Measurements from ENCODE around the gene PNKD.

Gene PNKD

DNA sequence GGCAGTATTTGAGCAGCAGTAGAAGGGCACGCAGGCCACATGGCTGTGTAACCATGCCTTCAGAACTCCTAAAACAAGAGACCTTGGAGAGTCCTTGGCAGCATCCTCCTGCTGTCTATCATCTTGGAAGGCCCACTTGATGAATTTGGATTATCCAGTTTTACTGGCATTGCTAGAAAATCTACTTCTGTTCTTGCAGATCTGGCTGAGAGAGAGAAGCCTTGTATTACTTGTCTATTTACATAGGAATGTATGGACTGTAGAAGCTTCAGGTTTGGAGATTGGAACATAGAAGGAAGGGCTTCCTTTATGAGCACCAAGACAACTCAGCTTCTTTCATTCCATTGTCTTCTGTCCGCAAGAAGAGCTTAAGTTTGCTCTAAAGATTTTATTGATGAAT is 25.7 kb upstream of the PNKD start:
- H3K27me3 ChIP-seq (ENCODE audit: low read length): no peaks in the 10 kb centered on the region
- no peaks in the 10 kb centered on the region for H3F3A ChIP-seq (ENCODE audit: insufficient read depth)
- H3K79me2 ChIP-seq (ENCODE audit: insufficient read depth, low read length): no peaks in the 10 kb centered on the region; the same call in 1 of the 2 replicates

DNA sequence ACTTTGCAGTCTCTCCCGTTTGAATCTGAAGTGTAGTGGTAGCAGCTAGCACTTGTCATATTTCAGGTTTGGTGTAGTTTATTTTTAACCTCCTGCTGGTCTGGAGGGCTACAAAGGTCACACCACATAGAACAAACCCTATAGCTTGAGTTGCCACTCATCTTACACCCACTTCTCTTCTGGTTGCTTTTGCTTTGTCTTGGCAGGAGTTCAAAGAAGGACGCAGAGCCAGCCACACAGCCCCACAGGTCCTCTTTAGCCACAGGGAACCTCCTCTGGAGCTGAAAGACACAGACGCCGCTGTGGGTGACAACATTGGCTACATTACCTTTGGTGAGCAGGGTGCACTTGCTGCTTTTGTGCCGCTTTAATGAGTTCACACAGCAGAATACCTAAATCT is 25.1 kb upstream of the PNKD start:
- Histone ChIP-seq H3K9me3 (ENCODE audit: insufficient read depth, low read length) (no peaks in the 10 kb centered on the region), H4K20me1 (ENCODE audit: low read depth, low read length) (no peaks in the 10 kb centered on the region), H3K79me2 (ENCODE audit: insufficient read depth, low read length) (no peaks in the 10 kb centered on the region; the same call in 1 of the 2 replicates), H2AFZ (ENCODE audit: low read depth, low read length, severe bottlenecking) (no peak overlapping the region), H3F3A (ENCODE audit: insufficient read depth) (no peaks in the 10 kb centered on the region), H3K9me2 (replicated peaks; ENCODE audit: insufficient read depth, low read length) (no peaks in the 10 kb centered on the region), H3K27me3 (ENCODE audit: low read length) (no peaks in the 10 kb centered on the region), H3K4me3 (ENCODE audit: insufficient read depth, low read length, poor library complexity, severe bottlenecking) (no peak overlapping the region), H3K27ac (ENCODE audit: low read depth, low read length) (no peak overlapping the region), H3K9ac (ENCODE audit: low read length) (no peak overlapping the region), H3K4me2 (ENCODE audit: low read depth, low read length, poor library complexity, severe bottlenecking) (no peak overlapping the region), H3K36me3 (ENCODE audit: low read length) (peaks cover 55% of the 10 kb centered on the region)
- TF ChIP-seq CTCF (IDR thresholded peaks at IDR 0.05; ENCODE audit: insufficient read depth, low read length, poor library complexity, severe bottlenecking): no peak
- no peak for TF ChIP-seq EZH2phosphoT487 (conservative IDR thresholded peaks at IDR 0.05; ENCODE audit: low read length)

More for the DNA sequence above, 25.7 kb upstream of the PNKD start:
- Histone ChIP-seq H3K9me2 (replicated peaks; ENCODE audit: insufficient read depth, low read length) (no peaks in the 10 kb centered on the region), H3K9me3 (ENCODE audit: insufficient read depth, low read length) (no peaks in the 10 kb centered on the region), H3K27ac (ENCODE audit: low read depth, low read length) (no peak overlapping the region), H3K36me3 (ENCODE audit: low read length) (peaks cover 55% of the 10 kb centered on the region), H2AFZ (ENCODE audit: low read depth, low read length, severe bottlenecking) (no peak overlapping the region), H3K4me3 (ENCODE audit: insufficient read depth, low read length, poor library complexity, severe bottlenecking) (no peak overlapping the region), H4K20me1 (ENCODE audit: low read depth, low read length) (no peaks in the 10 kb centered on the region), H3K4me2 (ENCODE audit: low read depth, low read length, poor library complexity, severe bottlenecking) (no peak overlapping the region), H3K9ac (ENCODE audit: low read length) (no peak overlapping the region)
- TF ChIP-seq CTCF (IDR thresholded peaks at IDR 0.05; ENCODE audit: insufficient read depth, low read length, poor library complexity, severe bottlenecking) (no peak), EZH2phosphoT487 (conservative IDR thresholded peaks at IDR 0.05; ENCODE audit: low read length) (no peak)

GRCh38 chr2:218249691-218250090 is 20.6 kb upstream of the PNKD start:
- no peaks in the 10 kb centered on the region for H3K9me3 ChIP-seq (ENCODE audit: insufficient read depth, low read length)
- H3K27me3 ChIP-seq (ENCODE audit: low read length): no peaks in the 10 kb centered on the region
- H3K4me3 ChIP-seq (ENCODE audit: insufficient read depth, low read length, poor library complexity, severe bottlenecking): no peak overlapping the region
- no peak overlapping the region for H3K9ac ChIP-seq (ENCODE audit: low read length)
- peaks cover 12% of the 10 kb centered on the region for H3F3A ChIP-seq (ENCODE audit: insufficient read depth)
- H3K79me2 ChIP-seq (ENCODE audit: insufficient read depth, low read length): no peaks in the 10 kb centered on the region
- no peak overlapping the region for H3K4me2 ChIP-seq (ENCODE audit: low read depth, low read length, poor library complexity, severe bottlenecking)
- no peaks in the 10 kb centered on the region for H3K9me2 ChIP-seq (replicated peaks; ENCODE audit: insufficient read depth, low read length)
- no peak for TF ChIP-seq EZH2phosphoT487 (conservative IDR thresholded peaks at IDR 0.05; ENCODE audit: low read length)
- no peak for TF ChIP-seq CTCF (IDR thresholded peaks at IDR 0.05; ENCODE audit: insufficient read depth, low read length, poor library complexity, severe bottlenecking)
- peaks cover 30% of the 10 kb centered on the region for H3K36me3 ChIP-seq (ENCODE audit: low read length)
- H4K20me1 ChIP-seq (ENCODE audit: low read depth, low read length): no peaks in the 10 kb centered on the region
- no peak overlapping the region for H2AFZ ChIP-seq (ENCODE audit: low read depth, low read length, severe bottlenecking)
- no peak overlapping the region for H3K27ac ChIP-seq (ENCODE audit: low read depth, low read length)

Measured in SU-DHL-6 (cell line).